Neural cell (in vitro differentiated cells): Measurements from ENCODE around the gene RAP1B. TPM values are rescaled to one million over a fixed set of nuclear protein-coding genes. Genes with fewer than 3 reads are reported as not detected.

Source experiments
- H2AFZ ChIP-seq: fragments of 200-600, 300-800 bp; sonication (generic), shearing (Covaris generic); 2 replicates; pipeline ENCODE4 v1.6.0; 2014; ENCODE audit warnings: low read depth, mild to moderate bottlenecking, antibody characterized with exemption, low read length, moderate library complexity
- H3F3A ChIP-seq: fragments of 200-600 bp; shearing (Covaris generic); 2 replicates; pipeline ENCODE4 v1.6.1; 2016; ENCODE audit warnings: mild to moderate bottlenecking, moderate library complexity, mixed read lengths, antibody characterized with exemption, low read length; ENCODE audit not compliant: insufficient read depth, poor library complexity, severe bottlenecking
- H3K27ac ChIP-seq: fragments of 200-600, 300-800 bp; sonication (generic), shearing (Covaris generic); 2 replicates; pipeline ENCODE4 v1.5.1; 2014; ENCODE audit warnings: mild to moderate bottlenecking, low read length, moderate library complexity
- H3K27me3 ChIP-seq: fragments of 300-800, 200-600 bp; sonication (generic), shearing (Covaris generic); 2 replicates; pipeline ENCODE4 v1.6.0; 2014; ENCODE audit warnings: mild to moderate bottlenecking, low read depth, low read length, moderate library complexity; ENCODE audit not compliant: insufficient read depth
- H3K36me3 ChIP-seq: fragments of 300-800, 200-600 bp; sonication (generic), shearing (Covaris generic); 2 replicates; pipeline ENCODE4 v1.5.1; 2014; ENCODE audit warnings: mild to moderate bottlenecking, antibody characterized with exemption, low read length, moderate library complexity; ENCODE audit not compliant: insufficient read depth
- H3K4me2 ChIP-seq: fragments of 300-800, 200-600 bp; sonication (generic), shearing (Covaris generic); 2 replicates; pipeline ENCODE4 v1.6.0; 2014; ENCODE audit warnings: mild to moderate bottlenecking, low read length
- H3K4me3 ChIP-seq: fragments of 300-800, 200-600 bp; sonication (generic), shearing (Covaris generic); 2 replicates; pipeline ENCODE4 v1.5.1; 2014; ENCODE audit warnings: mild to moderate bottlenecking, low read length, moderate library complexity
- H3K79me2 ChIP-seq: fragments of 200-600 bp; shearing (Covaris generic); replicated peaks from 2 replicates; pipeline ENCODE4 v1.6.0; 2014; ENCODE audit warnings: mild to moderate bottlenecking, low read length, moderate library complexity; ENCODE audit not compliant: insufficient read depth
- H3K9ac ChIP-seq: fragments of 300-800, 200-600 bp; sonication (generic), shearing (Covaris generic); 2 replicates; pipeline ENCODE4 v1.6.1; 2016; ENCODE audit warnings: mild to moderate bottlenecking, low read length, mixed read lengths
- H3K9me2 ChIP-seq: fragments of 200-600 bp; shearing (Covaris generic); 2 replicates; pipeline ENCODE4 v1.6.1; 2016; ENCODE audit warnings: mild to moderate bottlenecking, low read length, mixed read lengths; ENCODE audit not compliant: insufficient read depth
- H3K9me3 ChIP-seq: fragments of 200-600, 300-800 bp; sonication (generic), shearing (Covaris generic); 2 replicates; pipeline ENCODE4 v1.6.1; 2016; ENCODE audit warnings: mild to moderate bottlenecking, mixed run types, low read length, moderate library complexity, mixed read lengths
- H4K20me1 ChIP-seq: fragments of 200-600 bp; shearing (Covaris generic); 2 replicates; pipeline ENCODE4 v1.6.1; 2016; ENCODE audit warnings: mild to moderate bottlenecking, mixed run types; ENCODE audit not compliant: insufficient read depth
- CTCF ChIP-seq: fragments of 450-650 bp; IDR thresholded peaks from 2 replicates; pipeline ENCODE4 v1.5.1; 2014; ENCODE audit warnings: antibody characterized with exemption, mild to moderate bottlenecking, moderate library complexity; ENCODE audit not compliant: poor library complexity, severe bottlenecking
- EP300 ChIP-seq: fragments of 450-650 bp; conservative IDR thresholded peaks from 2 replicates; pipeline ENCODE4 v1.6.1; 2014; ENCODE audit warnings: antibody characterized with exemption, mild to moderate bottlenecking, moderate library complexity; ENCODE audit not compliant: poor library complexity, severe bottlenecking
- EZH2 ChIP-seq: fragments of 200-600, 300-800 bp; shearing (Covaris generic), sonication (generic); IDR thresholded peaks from 2 replicates; pipeline ENCODE4 v1.6.1; 2014; ENCODE audit warnings: antibody characterized with exemption, low read length, borderline replicate concordance, mild to moderate bottlenecking; ENCODE audit not compliant: insufficient read depth, poor library complexity, severe bottlenecking
- MXI1 ChIP-seq: fragments of 450-650 bp; conservative IDR thresholded peaks from 2 replicates; pipeline ENCODE4 v1.6.1; 2014; ENCODE audit warnings: antibody characterized with exemption, mild to moderate bottlenecking; ENCODE audit not compliant: poor library complexity, severe bottlenecking
- POLR2AphosphoS5 ChIP-seq: IDR thresholded peaks from 2 replicates; pipeline ENCODE4 v1.6.1; 2012
- RAD21 ChIP-seq: fragments of 450-650 bp; conservative IDR thresholded peaks from 2 replicates; pipeline ENCODE4 v1.6.1; 2014; ENCODE audit warnings: antibody characterized with exemption, mild to moderate bottlenecking, moderate library complexity
- REST ChIP-seq: IDR thresholded peaks from 2 replicates; pipeline ENCODE4 v1.6.1; 2012; ENCODE audit warnings: borderline replicate concordance
- SMC3 ChIP-seq: fragments of 450-650 bp; conservative IDR thresholded peaks from 2 replicates; pipeline ENCODE4 v1.6.1; 2014; ENCODE audit warnings: antibody characterized with exemption, mild to moderate bottlenecking, moderate library complexity; ENCODE audit not compliant: poor library complexity
- TAF1 ChIP-seq: IDR thresholded peaks from 2 replicates; pipeline ENCODE4 v1.6.1; 2012; ENCODE audit warnings: low read depth
- polyA plus RNA-seq: library from polyadenylated mRNA; depleted of rRNA; stranded (reverse); fragments of >200 nt; gene quantifications from 2 replicates; pipeline ENCODE4 v1.2.3, GENCODE V29; 2014

Gene RAP1B
- polyA plus RNA-seq, 1 donor from 2014 or later = 209 TPM

- Histone ChIP-seq H2AFZ (no peak overlapping the region), H3K79me2 (peaks cover 56% of the 10 kb centered on the region), H3K27ac (no peak overlapping the region), H3K4me3 (peak overlapping the region; percentile 89), H3F3A (no peaks in the 10 kb centered on the region), H3K9me2 (no peaks in the 10 kb centered on the region), H3K4me2 (peak overlapping the region; percentile 70), H3K9ac (peak overlapping the region; percentile 66), H3K27me3 (no peaks in the 10 kb centered on the region), H3K36me3 (peaks cover 4% of the 10 kb centered on the region), H4K20me1 (no peaks in the 10 kb centered on the region), H3K9me3 (no peaks in the 10 kb centered on the region)
- TF ChIP-seq RAD21 (no peak), SMC3 (no peak), REST (no peak), POLR2AphosphoS5 (no peak), MXI1 (no peak), TAF1 (no peak), EP300 (no peak), EZH2 (no peak), CTCF (no peak)
Observed at GRCh38 chr12:68612202-68612601, 1.5 kb downstream of the RAP1B start.

GRCh38 chr12:68612697-68613096 lies 2.0 kb downstream of the RAP1B start:
- no peaks in the 10 kb centered on the region for H4K20me1 ChIP-seq
- H3K27me3 ChIP-seq = no peaks in the 10 kb centered on the region
- H3K79me2 ChIP-seq = peaks cover 61% of the 10 kb centered on the region
- H3K4me2 ChIP-seq = peak overlapping the region; percentile 70
- H3K4me3 ChIP-seq = peak overlapping the region; percentile 89
- no peak overlapping the region for H3K9ac ChIP-seq
- TF ChIP-seq REST (no peak), EP300 (no peak), POLR2AphosphoS5 (no peak), CTCF (no peak), TAF1 (no peak), SMC3 (no peak), RAD21 (no peak), MXI1 (no peak), EZH2 (no peak)
- H2AFZ ChIP-seq = no peak overlapping the region
- no peaks in the 10 kb centered on the region for H3F3A ChIP-seq
- peaks cover 4% of the 10 kb centered on the region for H3K36me3 ChIP-seq
- no peak overlapping the region for H3K27ac ChIP-seq
- H3K9me2 ChIP-seq = no peaks in the 10 kb centered on the region
- H3K9me3 ChIP-seq = no peaks in the 10 kb centered on the region
